Astrocyte (in vitro differentiated cells and primary cell): ENCODE measurements around the gene TET1. TPM values are rescaled to one million over a fixed set of nuclear protein-coding genes. Genes with fewer than 3 reads are reported as not detected.
"Not testable (repeated sequence)": the region's sequence is repeated elsewhere in the genome, so short reads cannot be mapped to it uniquely, and the experiment has no call there.

ENCODE experiments used
- DNase-seq: peaks from one replicate; pipeline ENCODE4 v3.0.0-alpha.2; 2010; ENCODE audit warnings: low read depth
- FAIRE-seq: peaks from 2 replicates; lab custom pipeline; 2011; peaks lifted over from hg19 to GRCh38; lab: Jason Lieb, UNC
- H2AFZ ChIP-seq: 2 replicates; pipeline ENCODE4 v1.6.0; 2012; ENCODE audit warnings: low read depth, low read length, inconsistent platforms
- H3K27ac ChIP-seq: 2 replicates; pipeline ENCODE4 v1.5.1; 2011; ENCODE audit warnings: low read depth, low read length, inconsistent platforms
- H3K27me3 ChIP-seq: 2 replicates; pipeline ENCODE4 v1.6.0; 2011; ENCODE audit warnings: low read length, inconsistent platforms; ENCODE audit not compliant: insufficient read depth
- H3K36me3 ChIP-seq: 2 replicates; pipeline ENCODE4 v1.5.1; 2011; ENCODE audit warnings: low read length, inconsistent platforms; ENCODE audit not compliant: insufficient read depth
- H3K4me1 ChIP-seq: 2 replicates; pipeline ENCODE4 v1.5.1; 2011; ENCODE audit warnings: low read length, inconsistent platforms; ENCODE audit not compliant: insufficient read depth
- H3K4me2 ChIP-seq: 2 replicates; pipeline ENCODE4 v1.6.0; 2012; ENCODE audit warnings: low read length, inconsistent platforms
- H3K4me3 ChIP-seq: 2 replicates; pipeline ENCODE4 v1.5.1; 2011; ENCODE audit warnings: low read depth, mild to moderate bottlenecking, low read length, inconsistent platforms; ENCODE audit not compliant: insufficient read depth
- H3K79me2 ChIP-seq: 2 replicates; pipeline ENCODE4 v1.6.0; 2012; ENCODE audit warnings: mild to moderate bottlenecking, low read length, inconsistent platforms; ENCODE audit not compliant: insufficient read depth
- H3K9ac ChIP-seq: 2 replicates; pipeline ENCODE4 v1.6.0; 2012; ENCODE audit warnings: mild to moderate bottlenecking, low read length, inconsistent platforms
- H3K9me3 ChIP-seq: 2 replicates; pipeline ENCODE4 v1.5.1; 2012; ENCODE audit warnings: low read depth, mild to moderate bottlenecking, low read length, inconsistent platforms; ENCODE audit not compliant: insufficient read depth
- H4K20me1 ChIP-seq: 2 replicates; pipeline ENCODE4 v1.6.0; 2012; ENCODE audit warnings: low read length, inconsistent platforms; ENCODE audit not compliant: insufficient read depth
- H3K27ac Mint-ChIP-seq: one replicate; pipeline ENCODE4 v1.8.0; 2021; ENCODE audit warnings: mild to moderate bottlenecking, mixed read lengths; ENCODE audit not compliant: unreplicated experiment
- H3K27me3 Mint-ChIP-seq: one replicate; pipeline ENCODE4 v1.8.0; 2021; ENCODE audit warnings: low read depth, mixed read lengths; ENCODE audit not compliant: unreplicated experiment
- H3K36me3 Mint-ChIP-seq: one replicate; pipeline ENCODE4 v1.8.0; 2021; ENCODE audit warnings: low read depth, mixed read lengths; ENCODE audit not compliant: unreplicated experiment
- H3K4me1 Mint-ChIP-seq: one replicate; pipeline ENCODE4 v1.8.0; 2021; ENCODE audit warnings: low read depth, mixed read lengths; ENCODE audit not compliant: unreplicated experiment
- H3K4me3 Mint-ChIP-seq: one replicate; pipeline ENCODE4 v1.8.0; 2021; ENCODE audit warnings: mild to moderate bottlenecking, moderate library complexity, mixed read lengths; ENCODE audit not compliant: unreplicated experiment
- H3K9me3 Mint-ChIP-seq: one replicate; pipeline ENCODE4 v1.8.0; 2021; ENCODE audit warnings: mild to moderate bottlenecking, mixed read lengths; ENCODE audit not compliant: unreplicated experiment
- EZH2 ChIP-seq: IDR thresholded peaks from 2 replicates; pipeline ENCODE4 v1.6.1; 2012; ENCODE audit warnings: mild to moderate bottlenecking, low read length, inconsistent platforms; ENCODE audit not compliant: insufficient read depth
- total RNA-seq: library from RNA; stranded (reverse); gene quantifications from 2 replicates; pipeline ENCODE4 v1.2.1, GENCODE V29; 2021
- TF ChIP-seq, protein P1 (sequence below): IDR thresholded peaks from 2 replicates; pipeline ENCODE4 v1.5.1; 2011; ENCODE audit warnings: low read depth, mild to moderate bottlenecking, inconsistent platforms, low read length, moderate library complexity; ENCODE audit not compliant: insufficient read depth

The TET1 gene
- total RNA-seq, 1 donor from 2014 or later, result 7.1 TPM

GRCh38 chr10:68576118-68576517 is 16.0 kb downstream of the TET1 start:
- H3K27me3 ChIP-seq, result no peaks in the 10 kb centered on the region
- H3K9ac ChIP-seq, result no peak overlapping the region
- TF ChIP-seq, protein P1, sequence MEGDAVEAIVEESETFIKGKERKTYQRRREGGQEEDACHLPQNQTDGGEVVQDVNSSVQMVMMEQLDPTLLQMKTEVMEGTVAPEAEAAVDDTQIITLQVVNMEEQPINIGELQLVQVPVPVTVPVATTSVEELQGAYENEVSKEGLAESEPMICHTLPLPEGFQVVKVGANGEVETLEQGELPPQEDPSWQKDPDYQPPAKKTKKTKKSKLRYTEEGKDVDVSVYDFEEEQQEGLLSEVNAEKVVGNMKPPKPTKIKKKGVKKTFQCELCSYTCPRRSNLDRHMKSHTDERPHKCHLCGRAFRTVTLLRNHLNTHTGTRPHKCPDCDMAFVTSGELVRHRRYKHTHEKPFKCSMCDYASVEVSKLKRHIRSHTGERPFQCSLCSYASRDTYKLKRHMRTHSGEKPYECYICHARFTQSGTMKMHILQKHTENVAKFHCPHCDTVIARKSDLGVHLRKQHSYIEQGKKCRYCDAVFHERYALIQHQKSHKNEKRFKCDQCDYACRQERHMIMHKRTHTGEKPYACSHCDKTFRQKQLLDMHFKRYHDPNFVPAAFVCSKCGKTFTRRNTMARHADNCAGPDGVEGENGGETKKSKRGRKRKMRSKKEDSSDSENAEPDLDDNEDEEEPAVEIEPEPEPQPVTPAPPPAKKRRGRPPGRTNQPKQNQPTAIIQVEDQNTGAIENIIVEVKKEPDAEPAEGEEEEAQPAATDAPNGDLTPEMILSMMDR, result no peak
- no peak for TF ChIP-seq EZH2
- H4K20me1 ChIP-seq, result no peaks in the 10 kb centered on the region
- H2AFZ ChIP-seq, result no peak overlapping the region
- no peaks in the 10 kb centered on the region for H3K27me3 Mint-ChIP-seq
- no peaks in the 10 kb centered on the region for H3K36me3 ChIP-seq
- no peak overlapping the region for H3K27ac Mint-ChIP-seq
- no peak overlapping the region for H3K4me3 ChIP-seq
- H3K36me3 Mint-ChIP-seq, result peaks cover 7% of the 10 kb centered on the region
- no peaks in the 10 kb centered on the region for H3K9me3 ChIP-seq
- H3K9me3 Mint-ChIP-seq, result no peaks in the 10 kb centered on the region
- FAIRE-seq (no peak), DNase-seq (no peak)
- no peaks in the 10 kb centered on the region for H3K4me1 Mint-ChIP-seq
- no peak overlapping the region for H3K4me3 Mint-ChIP-seq
- no peak overlapping the region for H3K4me2 ChIP-seq
- H3K27ac ChIP-seq, result no peak overlapping the region
- H3K79me2 ChIP-seq, result no peaks in the 10 kb centered on the region
- no peaks in the 10 kb centered on the region for H3K4me1 ChIP-seq

DNA sequence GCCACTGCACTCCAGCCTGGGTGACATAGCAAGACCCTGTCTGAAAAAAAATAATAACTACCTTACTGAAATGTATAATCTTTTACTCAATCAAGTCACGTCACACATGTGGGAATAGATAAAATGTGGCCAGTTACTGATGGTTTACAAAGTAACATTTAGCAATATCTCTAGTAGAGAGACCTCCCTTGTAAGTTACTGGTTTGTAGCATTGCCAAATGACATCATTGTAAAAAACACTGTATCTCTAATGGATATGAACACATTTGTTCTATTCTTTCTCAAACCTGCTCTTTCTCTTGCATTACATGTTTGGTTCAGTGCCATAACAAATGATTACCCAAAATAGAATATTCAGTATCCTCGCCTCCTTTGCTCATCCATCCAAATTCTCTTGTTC is 18.8 kb downstream of the TET1 start:
- Histone ChIP-seq H3K4me3 (no peak overlapping the region), H3K79me2 (no peaks in the 10 kb centered on the region), H3K4me2 (no peak overlapping the region), H3K4me1 (no peaks in the 10 kb centered on the region), H3K27me3 (no peaks in the 10 kb centered on the region), H3K9ac (no peak overlapping the region), H4K20me1 (no peaks in the 10 kb centered on the region), H2AFZ (no peak overlapping the region), H3K36me3 (no peaks in the 10 kb centered on the region), H3K9me3 (no peaks in the 10 kb centered on the region), H3K27ac (no peak overlapping the region)
- Mint-ChIP-seq H3K27ac (no peak overlapping the region), H3K27me3 (no peaks in the 10 kb centered on the region), H3K4me1 (no peaks in the 10 kb centered on the region), H3K36me3 (peaks cover 3% of the 10 kb centered on the region), H3K4me3 (no peak overlapping the region), H3K9me3 (no peaks in the 10 kb centered on the region)
- TF ChIP-seq, protein P1, result no peak
- DNase-seq (no peak), FAIRE-seq (no peak)

- H3K4me1 ChIP-seq, H3K4me3 ChIP-seq, H3K9me3 Mint-ChIP-seq, H3K36me3 ChIP-seq, H2AFZ ChIP-seq, H3K4me2 ChIP-seq, H3K27me3 Mint-ChIP-seq, H3K27ac Mint-ChIP-seq, H3K9ac ChIP-seq, DNase-seq, H3K79me2 ChIP-seq, H3K9me3 ChIP-seq, H3K4me1 Mint-ChIP-seq, FAIRE-seq, H3K36me3 Mint-ChIP-seq, H4K20me1 ChIP-seq, H3K27me3 ChIP-seq, H3K4me3 Mint-ChIP-seq, H3K27ac ChIP-seq: not testable (repeated sequence)
Measured at GRCh38 chr10:68584187-68584586, 24.1 kb downstream of the TET1 start.
